Left lung (tissue), 10 donors: ENCODE data around the gene CAPN13. TPM values are rescaled to one million over a fixed set of nuclear protein-coding genes. Genes with fewer than 3 reads are reported as not detected.

Source experiments
- ATAC-seq: fragments of 200-7000 bp; cut with Tn5 transposase; one replicate; pipeline ENCODE4 v1.9.1; 2020; ENCODE audit warnings: moderate library complexity
- DNase-seq, 4 donors: peaks; one replicate each; pipeline ENCODE4 v3.0.0-alpha.2; 2013 to 2020
- H3K27ac ChIP-seq, 2 donors: fragments of 200-600 bp; sonication (generic) in 1 of 2; one replicate each; pipeline versions ENCODE4 v1.5.0 to v1.8.0; 2020 to 2021
- H3K27me3 ChIP-seq, 2 donors: fragments of 200-600 bp; sonication (generic) in 1 of 2; one replicate each; pipeline versions ENCODE4 v1.5.0 to v1.8.0; 2020 to 2021
- H3K36me3 ChIP-seq, 2 donors: fragments of 200-600 bp; sonication (generic) in 1 of 2; one replicate each; pipeline versions ENCODE4 v1.5.0 to v1.8.0; 2020 to 2021
- H3K4me1 ChIP-seq, 2 donors: fragments of 200-600 bp; one replicate each; pipeline ENCODE4 v1.8.0; 2021
- H3K4me3 ChIP-seq, 2 donors: fragments of 200-600 bp; sonication (generic) in 1 of 2; one replicate each; pipeline versions ENCODE4 v1.5.0 to v1.8.0; 2020 to 2021; ENCODE audit warnings: mild to moderate bottlenecking in 1 of 2
- H3K9me3 ChIP-seq, 2 donors: fragments of 200-600 bp; sonication (generic) in 1 of 2; one replicate each; pipeline versions ENCODE4 v1.5.0 to v1.8.0; 2020 to 2021
- intact Hi-C, 2 donors: fragments of 100-400 bp; cut with DNase I; formaldehyde crosslinking; loops; one replicate each; pipeline versions ENCODE4 v1.11.2 to v1.14.2; 2022
- polyA plus RNA-seq, 6 donors: library from polyadenylated mRNA; unstranded; fragments of 120-200 nt; gene quantifications; one replicate each; pipeline ENCODE4 v1.2.1, GENCODE V29; 2013; ENCODE audit not compliant: insufficient read length in 6 of 6
- total RNA-seq, 2 donors: library from RNA; stranded (reverse); fragmentation: NEBNext Ultra II Directional; extraction: Animal tissue kit (Norgen Biotek cat#: 25700); gene quantifications; one replicate each; pipeline ENCODE4 v1.2.1, GENCODE V29; 2021
- TF ChIP-seq, protein P1 (sequence below), 2 donors: fragments of 200-600 bp; sonication (generic) in 1 of 2; IDR thresholded peaks; one replicate each; pipeline versions ENCODE4 v1.5.0 to v1.8.0; 2021; ENCODE audit warnings: antibody characterized with exemption in 2 of 2
- donor health status: DM: no; HTN: yes; CAD: no.
- donor health status: DM: no; HTN: no; CAD: no.

The CAPN13 gene
- total and polyA plus RNA-seq, 8 donors, result 1.1 to 14.9 (median 1.5) TPM

- no peaks in the 10 kb centered on the region for H3K36me3 ChIP-seq
- H3K27ac ChIP-seq, result no peak overlapping the region
- H3K4me1 ChIP-seq, result no peaks in the 10 kb centered on the region
- H3K4me3 ChIP-seq, result no peak overlapping the region
- no peak for ATAC-seq
- H3K27me3 ChIP-seq, result no peaks in the 10 kb centered on the region
- H3K9me3 ChIP-seq, result no peaks in the 10 kb centered on the region
- TF ChIP-seq, protein P1, sequence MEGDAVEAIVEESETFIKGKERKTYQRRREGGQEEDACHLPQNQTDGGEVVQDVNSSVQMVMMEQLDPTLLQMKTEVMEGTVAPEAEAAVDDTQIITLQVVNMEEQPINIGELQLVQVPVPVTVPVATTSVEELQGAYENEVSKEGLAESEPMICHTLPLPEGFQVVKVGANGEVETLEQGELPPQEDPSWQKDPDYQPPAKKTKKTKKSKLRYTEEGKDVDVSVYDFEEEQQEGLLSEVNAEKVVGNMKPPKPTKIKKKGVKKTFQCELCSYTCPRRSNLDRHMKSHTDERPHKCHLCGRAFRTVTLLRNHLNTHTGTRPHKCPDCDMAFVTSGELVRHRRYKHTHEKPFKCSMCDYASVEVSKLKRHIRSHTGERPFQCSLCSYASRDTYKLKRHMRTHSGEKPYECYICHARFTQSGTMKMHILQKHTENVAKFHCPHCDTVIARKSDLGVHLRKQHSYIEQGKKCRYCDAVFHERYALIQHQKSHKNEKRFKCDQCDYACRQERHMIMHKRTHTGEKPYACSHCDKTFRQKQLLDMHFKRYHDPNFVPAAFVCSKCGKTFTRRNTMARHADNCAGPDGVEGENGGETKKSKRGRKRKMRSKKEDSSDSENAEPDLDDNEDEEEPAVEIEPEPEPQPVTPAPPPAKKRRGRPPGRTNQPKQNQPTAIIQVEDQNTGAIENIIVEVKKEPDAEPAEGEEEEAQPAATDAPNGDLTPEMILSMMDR (IDR thresholded peaks at IDR 0.05), result no peak
- intact Hi-C loops, result no loop called here
- no peak for DNase-seq
Measured at GRCh38 chr2:30808695-30809094, 1.4 kb upstream of the CAPN13 start.

DNA sequence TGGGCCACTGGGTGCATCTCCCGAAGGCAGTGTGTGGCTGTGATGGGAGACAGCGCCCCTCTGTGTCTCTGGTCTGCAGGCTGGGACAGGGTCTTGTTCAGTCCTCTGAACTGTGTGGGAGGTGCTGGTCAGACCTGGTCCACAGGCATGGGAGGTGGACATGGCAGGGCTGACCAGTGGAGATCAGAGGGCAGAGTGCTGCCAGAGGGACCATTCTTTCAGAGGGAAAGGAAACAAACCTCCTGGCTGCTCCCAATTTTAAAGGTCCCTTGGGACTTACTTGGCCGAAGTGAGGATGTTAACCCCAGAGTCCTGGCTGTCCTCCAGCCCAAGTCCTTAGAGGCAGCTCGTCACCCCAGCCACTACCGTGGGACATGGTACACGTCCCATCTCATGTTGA, 4.0 kb downstream of the CAPN13 start:
- ATAC-seq (no peak), DNase-seq (no peak)
- H3K27ac ChIP-seq, result no peak overlapping the region
- intact Hi-C loops, result no loop called here
- TF ChIP-seq, protein P1 (IDR thresholded peaks at IDR 0.05), result no peak
- no peak overlapping the region for H3K4me3 ChIP-seq
- H3K27me3 ChIP-seq, result no peaks in the 10 kb centered on the region
- H3K9me3 ChIP-seq, result no peaks in the 10 kb centered on the region
- H3K4me1 ChIP-seq, result peaks cover 4 to 9% of the 10 kb centered on the region in 2 donors
- no peaks in the 10 kb centered on the region for H3K36me3 ChIP-seq

DNA sequence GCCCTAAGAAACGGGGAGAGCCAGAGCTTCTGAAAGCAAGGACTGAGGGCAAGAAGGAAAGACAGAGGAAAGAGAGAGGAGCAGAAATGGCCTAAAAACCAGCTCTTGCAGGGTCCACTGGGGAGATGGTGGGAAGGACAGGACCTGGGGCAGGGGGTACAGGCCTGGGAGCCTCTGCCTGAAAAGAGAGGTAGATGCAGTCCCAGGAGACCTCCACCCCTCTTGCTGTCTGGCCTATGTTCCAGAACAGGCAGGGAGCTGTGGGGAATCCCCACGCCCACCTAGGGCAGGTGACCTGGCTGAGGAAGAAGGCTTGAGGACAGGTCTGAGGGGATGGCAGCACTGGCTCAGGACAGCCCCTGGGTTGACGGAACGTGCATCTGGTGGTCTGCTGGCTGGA, 4.6 kb downstream of the CAPN13 start:
- TF ChIP-seq, protein P1 (IDR thresholded peaks at IDR 0.05), result no peak

GRCh38 chr2:30801821-30802455, 5.3 kb downstream of the CAPN13 start:
- Histone ChIP-seq H3K9me3 (no peaks in the 10 kb centered on the region), H3K36me3 (no peaks in the 10 kb centered on the region), H3K4me3 (no peak overlapping the region), H3K27ac (no peak overlapping the region), H3K4me1 (peaks cover 6 to 11% of the 10 kb centered on the region in 2 donors), H3K27me3 (no peaks in the 10 kb centered on the region)
- DNase-seq (no peak), ATAC-seq (no peak)
- TF ChIP-seq, protein P1 (IDR thresholded peaks at IDR 0.05), result no peak
- intact Hi-C loops, result no loop called here

More for the DNA sequence above, 4.6 kb downstream of the CAPN13 start:
- Histone ChIP-seq H3K4me3 (no peak overlapping the region), H3K27ac (no peak overlapping the region), H3K27me3 (no peaks in the 10 kb centered on the region), H3K9me3 (no peaks in the 10 kb centered on the region), H3K36me3 (no peaks in the 10 kb centered on the region), H3K4me1 (peaks cover 6 to 11% of the 10 kb centered on the region in 2 donors)
- DNase-seq (no peak), ATAC-seq (no peak)
- intact Hi-C loops, result no loop called here

- Histone ChIP-seq H3K27ac (no peak overlapping the region), H3K9me3 (no peaks in the 10 kb centered on the region), H3K36me3 (no peaks in the 10 kb centered on the region), H3K4me1 (peaks cover 6 to 11% of the 10 kb centered on the region in 2 donors), H3K4me3 (no peak overlapping the region), H3K27me3 (no peaks in the 10 kb centered on the region)
- intact Hi-C loops, result no loop called here
- no peak for DNase-seq
- no peak for ATAC-seq
- TF ChIP-seq, protein P1 (IDR thresholded peaks at IDR 0.05), result no peak
Measured at GRCh38 chr2:30800159-30800558, 7.1 kb downstream of the CAPN13 start.
